Measurements from ENCODE around the gene CLTCL1. TPM values are rescaled to one million over a fixed set of nuclear protein-coding genes. Genes with fewer than 3 reads are reported as not detected.

The CLTCL1 gene
- polyA plus RNA-seq, 4 donors = 3.3 to 5.9 (median 4.8) TPM

GRCh38 chr22:19197997-19198865 lies 93.3 kb downstream of the CLTCL1 start:
- no peak for DNase-seq (ENCODE audit: low read depth in 4 of 4, low spot score in 3 of 4)

GRCh38 chr22:19196841-19197612 lies 94.5 kb downstream of the CLTCL1 start:
- DNase-seq (ENCODE audit: low read depth in 4 of 4, low spot score in 3 of 4) = no peak

GRCh38 chr22:19195796-19196731 lies 95.5 kb downstream of the CLTCL1 start:
- no peak for DNase-seq (ENCODE audit: low read depth in 4 of 4, low spot score in 3 of 4)

GRCh38 chr22:19194766-19195536 lies 96.6 kb downstream of the CLTCL1 start:
- DNase-seq (ENCODE audit: low read depth in 4 of 4, low spot score in 3 of 4) = no peak

GRCh38 chr22:19193879-19194278 lies 97.6 kb downstream of the CLTCL1 start:
- no peak for DNase-seq (ENCODE audit: low read depth in 4 of 4, low spot score in 3 of 4)

GRCh38 chr22:19187716-19188563 lies 103.6 kb downstream of the CLTCL1 start:
- DNase-seq (ENCODE audit: low read depth in 4 of 4, low spot score in 3 of 4) = no peak

- DNase-seq (ENCODE audit: low read depth in 4 of 4, low spot score in 3 of 4) = no peak
Measured at GRCh38 chr22:19184276-19184997, 107.1 kb downstream of the CLTCL1 start.

- no peak for DNase-seq (ENCODE audit: low read depth in 4 of 4, low spot score in 3 of 4)
Measured at GRCh38 chr22:19183216-19183615, 108.3 kb downstream of the CLTCL1 start.

- DNase-seq (ENCODE audit: low read depth in 4 of 4, low spot score in 3 of 4) = no peak
Measured at GRCh38 chr22:19182472-19183157, 108.9 kb downstream of the CLTCL1 start.

- no peak for DNase-seq (ENCODE audit: low read depth in 4 of 4, low spot score in 3 of 4)
Measured at GRCh38 chr22:19181786-19182471, 109.6 kb downstream of the CLTCL1 start.

- DNase-seq (ENCODE audit: low read depth in 4 of 4, low spot score in 3 of 4) = no peak
Measured at GRCh38 chr22:19180740-19181410, 110.6 kb downstream of the CLTCL1 start.

- DNase-seq (ENCODE audit: low read depth in 4 of 4, low spot score in 3 of 4) = no peak
Measured at GRCh38 chr22:19180234-19180633, 111.3 kb downstream of the CLTCL1 start.

- peak in 3 of 4 donors; percentile 52 to 55 (median 53) for DNase-seq (ENCODE audit: low read depth in 4 of 4, low spot score in 3 of 4)
Measured at GRCh38 chr22:19179497-19180048, 111.9 kb downstream of the CLTCL1 start.

GRCh38 chr22:19178657-19179496 lies 112.6 kb downstream of the CLTCL1 start, which contains the start of gene SLC25A1:
TSS of gene SLC25A1 (minus strand) at chr22:19178736. CDS start at chr22:19178673, 63 bp downstream.
- DNase-seq (ENCODE audit: low read depth in 4 of 4, low spot score in 3 of 4) = peak; percentile 69 to 82 (median 78)

- DNase-seq (ENCODE audit: low read depth in 4 of 4, low spot score in 3 of 4) = peak in 2 of 4 donors; percentile 12 to 16
Measured at GRCh38 chr22:19178065-19178656, 113.4 kb downstream of the CLTCL1 start.

Measured in right renal pelvis (tissue), 4 donors.